DOHH2 (cell line): ENCODE results near the gene BMERB1.
"Not testable (repeated sequence)": the region's sequence is repeated elsewhere in the genome, so short reads cannot be mapped to it uniquely, and the experiment has no call there.

Experiments
- H3F3A ChIP-seq: fragments of 200-600 bp; sonication (generic), shearing (Covaris generic); 2 replicates; pipeline ENCODE4 v1.6.0; 2016; ENCODE audit warnings: antibody characterized with exemption, mild to moderate bottlenecking; ENCODE audit not compliant: control insufficient read depth, insufficient read depth
- H3K27ac ChIP-seq: fragments of 200-600 bp; sonication (generic); 2 replicates; pipeline ENCODE4 v1.5.1; 2014; ENCODE audit warnings: low read depth, mild to moderate bottlenecking, low read length, moderate library complexity
- H3K27me3 ChIP-seq: fragments of 200-600 bp; sonication (generic); 2 replicates; pipeline ENCODE4 v1.6.1; 2014; ENCODE audit warnings: mild to moderate bottlenecking, low read length, mixed read lengths; ENCODE audit not compliant: control insufficient read depth
- H3K36me3 ChIP-seq: fragments of 200-600 bp; sonication (generic); 2 replicates; pipeline ENCODE4 v1.6.1; 2014; ENCODE audit warnings: mild to moderate bottlenecking, low read length, moderate library complexity, mixed read lengths; ENCODE audit not compliant: control insufficient read depth
- H3K4me1 ChIP-seq: fragments of 200-600 bp; sonication (generic); 2 replicates; pipeline ENCODE4 v1.6.1; 2014; ENCODE audit warnings: mild to moderate bottlenecking, low read length, mixed read lengths; ENCODE audit not compliant: control insufficient read depth
- H3K4me2 ChIP-seq: fragments of 200-600 bp; sonication (generic); 2 replicates; pipeline ENCODE4 v1.6.0; 2014; ENCODE audit warnings: mild to moderate bottlenecking, low read length, moderate library complexity
- H3K4me3 ChIP-seq: fragments of 200-600 bp; sonication (generic); 2 replicates; pipeline ENCODE4 v1.5.1; 2014; ENCODE audit warnings: mild to moderate bottlenecking, low read length, mixed read lengths
- H3K79me2 ChIP-seq: fragments of 200-600 bp; sonication (generic); 2 replicates; pipeline ENCODE4 v1.6.1; 2014; ENCODE audit warnings: mild to moderate bottlenecking, low read length, mixed read lengths; ENCODE audit not compliant: control insufficient read depth
- H3K9me2 ChIP-seq: fragments of 200-600 bp; sonication (generic); replicated peaks from 2 replicates; pipeline ENCODE4 v1.6.1; 2014; ENCODE audit warnings: mild to moderate bottlenecking, low read length, mixed read lengths; ENCODE audit not compliant: control insufficient read depth
- H3K9me3 ChIP-seq: fragments of 200-600 bp; sonication (generic); 2 replicates; pipeline ENCODE4 v1.6.1; 2014; ENCODE audit warnings: antibody characterized with exemption, low read length, mixed read lengths; ENCODE audit not compliant: control insufficient read depth, insufficient read depth
- H4K20me1 ChIP-seq: fragments of 200-600 bp; sonication (generic); 2 replicates; pipeline ENCODE4 v1.6.0; 2014; ENCODE audit warnings: low read depth, mild to moderate bottlenecking, antibody characterized with exemption, low read length, moderate library complexity; ENCODE audit not compliant: control insufficient read depth, insufficient read depth
- EZH2phosphoT487 ChIP-seq: fragments of 200-600 bp; sonication (generic); IDR thresholded peaks from 2 replicates; pipeline ENCODE4 v1.6.1; 2017; ENCODE audit warnings: borderline replicate concordance, mild to moderate bottlenecking, antibody characterized with exemption, low read length, moderate library complexity, mixed read lengths
- TF ChIP-seq, protein P1 (sequence below): fragments of 200-600 bp; sonication (generic); IDR thresholded peaks from one replicate; pipeline ENCODE4 v1.5.1; 2014; ENCODE audit warnings: antibody characterized with exemption, mild to moderate bottlenecking, low read depth, low read length; ENCODE audit not compliant: poor library complexity, severe bottlenecking

BMERB1 gene

DNA sequence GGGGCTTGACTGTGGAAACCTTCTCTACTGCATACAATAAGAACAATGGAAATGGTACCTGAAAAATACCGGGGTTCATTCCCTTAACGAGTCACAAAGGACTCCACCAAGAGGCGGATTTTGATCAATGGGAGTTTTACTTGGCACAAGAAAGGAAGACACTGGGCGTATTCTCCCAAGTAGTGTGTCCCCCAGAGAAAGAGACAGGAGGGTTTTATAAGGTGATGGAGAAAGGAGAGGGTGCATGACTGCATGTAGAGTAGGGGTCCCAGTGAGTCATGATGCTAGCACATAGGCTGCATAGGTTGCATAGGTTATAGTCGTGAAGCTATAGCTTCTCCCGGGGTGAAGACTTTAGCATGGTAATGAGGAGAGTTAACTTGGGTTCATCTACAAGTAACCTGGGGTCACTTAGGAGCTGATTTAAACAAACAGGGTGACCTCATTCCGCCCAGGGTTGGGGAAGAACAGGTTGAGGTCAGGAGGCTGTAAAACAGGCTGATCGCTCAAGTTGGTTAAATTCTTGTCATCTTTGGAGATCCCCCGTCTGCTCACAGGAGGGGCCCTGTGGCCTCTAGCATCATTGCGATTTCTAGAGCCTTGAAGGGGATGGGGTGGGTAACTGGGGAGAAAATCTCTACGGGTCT is 37.3 kb upstream of the BMERB1 start:
- Histone ChIP-seq H3K4me2 (no peak overlapping the region), H3K27ac (no peak overlapping the region), H3K9me2 (no peaks in the 10 kb centered on the region), H3K4me3 (no peak overlapping the region), H4K20me1 (no peaks in the 10 kb centered on the region), H3K27me3 (no peaks in the 10 kb centered on the region), H3K79me2 (no peaks in the 10 kb centered on the region), H3F3A (no peaks in the 10 kb centered on the region), H3K4me1 (no peaks in the 10 kb centered on the region), H3K9me3 (no peaks in the 10 kb centered on the region), H3K36me3 (no peaks in the 10 kb centered on the region)
- no peak for TF ChIP-seq EZH2phosphoT487
- TF ChIP-seq, protein P1, sequence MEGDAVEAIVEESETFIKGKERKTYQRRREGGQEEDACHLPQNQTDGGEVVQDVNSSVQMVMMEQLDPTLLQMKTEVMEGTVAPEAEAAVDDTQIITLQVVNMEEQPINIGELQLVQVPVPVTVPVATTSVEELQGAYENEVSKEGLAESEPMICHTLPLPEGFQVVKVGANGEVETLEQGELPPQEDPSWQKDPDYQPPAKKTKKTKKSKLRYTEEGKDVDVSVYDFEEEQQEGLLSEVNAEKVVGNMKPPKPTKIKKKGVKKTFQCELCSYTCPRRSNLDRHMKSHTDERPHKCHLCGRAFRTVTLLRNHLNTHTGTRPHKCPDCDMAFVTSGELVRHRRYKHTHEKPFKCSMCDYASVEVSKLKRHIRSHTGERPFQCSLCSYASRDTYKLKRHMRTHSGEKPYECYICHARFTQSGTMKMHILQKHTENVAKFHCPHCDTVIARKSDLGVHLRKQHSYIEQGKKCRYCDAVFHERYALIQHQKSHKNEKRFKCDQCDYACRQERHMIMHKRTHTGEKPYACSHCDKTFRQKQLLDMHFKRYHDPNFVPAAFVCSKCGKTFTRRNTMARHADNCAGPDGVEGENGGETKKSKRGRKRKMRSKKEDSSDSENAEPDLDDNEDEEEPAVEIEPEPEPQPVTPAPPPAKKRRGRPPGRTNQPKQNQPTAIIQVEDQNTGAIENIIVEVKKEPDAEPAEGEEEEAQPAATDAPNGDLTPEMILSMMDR: no peak

DNA sequence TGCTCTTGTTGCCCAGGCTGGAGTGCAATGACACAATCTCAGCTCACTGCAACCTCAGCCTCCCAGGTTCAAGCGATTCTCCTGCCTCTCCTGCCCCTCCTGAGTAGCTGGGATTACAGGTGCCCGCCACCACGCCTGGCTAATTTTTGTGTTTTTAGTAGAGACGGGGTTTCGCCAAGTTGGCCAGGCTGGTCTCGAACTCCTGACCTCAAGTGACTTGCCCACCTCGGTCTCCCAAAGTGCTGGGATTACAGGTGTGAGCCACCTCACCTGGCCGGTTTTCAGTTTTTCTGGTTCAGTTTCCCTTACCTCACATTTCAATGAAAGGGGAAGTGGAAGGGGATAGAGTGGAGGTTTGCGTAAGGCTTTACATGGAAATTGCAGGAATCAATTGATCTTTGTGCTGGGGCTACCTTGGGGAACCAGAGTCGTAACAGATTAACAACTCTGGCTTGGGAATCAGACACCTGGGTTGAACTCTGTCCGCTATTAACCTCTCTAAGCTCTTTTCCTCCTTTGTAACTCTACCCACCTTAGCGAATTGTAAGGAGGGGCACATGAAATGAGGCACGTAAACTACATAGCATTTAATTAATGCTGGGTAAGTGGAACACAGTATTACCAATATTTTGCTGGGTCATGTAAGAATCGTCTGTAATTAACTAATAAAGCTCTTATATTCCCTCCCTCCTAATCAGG is 35.6 kb upstream of the BMERB1 start:
- no peak overlapping the region for H3K27ac ChIP-seq
- H3K79me2 ChIP-seq: no peaks in the 10 kb centered on the region
- TF ChIP-seq, protein P1: no peak
- no peak for TF ChIP-seq EZH2phosphoT487
- peaks cover 7% of the 10 kb centered on the region for H3K4me1 ChIP-seq
- H3K4me2 ChIP-seq: no peak overlapping the region
- no peak overlapping the region for H3K4me3 ChIP-seq
- H3K36me3 ChIP-seq: no peaks in the 10 kb centered on the region
- no peaks in the 10 kb centered on the region for H3F3A ChIP-seq
- H4K20me1 ChIP-seq: no peaks in the 10 kb centered on the region
- no peaks in the 10 kb centered on the region for H3K27me3 ChIP-seq
- H3K9me3 ChIP-seq: no peaks in the 10 kb centered on the region
- H3K9me2 ChIP-seq: no peaks in the 10 kb centered on the region

DNA sequence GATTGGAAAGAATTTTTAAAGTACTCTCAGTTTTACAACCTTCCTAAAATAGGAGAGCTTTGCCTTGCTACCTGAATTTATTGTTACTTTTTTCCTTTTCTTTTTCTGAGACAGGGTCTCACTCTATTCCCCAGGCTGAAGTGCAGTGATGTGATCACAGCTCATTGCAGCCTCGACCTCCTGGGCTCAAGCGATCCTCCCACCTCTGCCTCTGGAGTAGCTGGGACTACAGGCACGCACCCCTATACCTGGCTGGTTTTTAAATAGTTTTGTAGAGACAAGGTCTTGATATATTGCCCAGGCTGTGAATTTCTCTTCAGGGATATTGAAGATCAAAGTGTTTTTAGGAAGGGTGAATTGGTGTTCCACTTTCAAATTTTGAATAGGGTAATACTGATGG is 35.1 kb upstream of the BMERB1 start:
- no peaks in the 10 kb centered on the region for H3K79me2 ChIP-seq
- no peak overlapping the region for H3K4me3 ChIP-seq
- peaks cover 12% of the 10 kb centered on the region for H3K4me1 ChIP-seq
- no peaks in the 10 kb centered on the region for H3K9me3 ChIP-seq
- no peaks in the 10 kb centered on the region for H3K9me2 ChIP-seq
- no peaks in the 10 kb centered on the region for H3K36me3 ChIP-seq
- TF ChIP-seq, protein P1: no peak
- no peak for TF ChIP-seq EZH2phosphoT487
- H3K4me2 ChIP-seq: no peak overlapping the region
- no peaks in the 10 kb centered on the region for H4K20me1 ChIP-seq
- no peak overlapping the region for H3K27ac ChIP-seq
- no peaks in the 10 kb centered on the region for H3K27me3 ChIP-seq
- H3F3A ChIP-seq: no peaks in the 10 kb centered on the region

DNA sequence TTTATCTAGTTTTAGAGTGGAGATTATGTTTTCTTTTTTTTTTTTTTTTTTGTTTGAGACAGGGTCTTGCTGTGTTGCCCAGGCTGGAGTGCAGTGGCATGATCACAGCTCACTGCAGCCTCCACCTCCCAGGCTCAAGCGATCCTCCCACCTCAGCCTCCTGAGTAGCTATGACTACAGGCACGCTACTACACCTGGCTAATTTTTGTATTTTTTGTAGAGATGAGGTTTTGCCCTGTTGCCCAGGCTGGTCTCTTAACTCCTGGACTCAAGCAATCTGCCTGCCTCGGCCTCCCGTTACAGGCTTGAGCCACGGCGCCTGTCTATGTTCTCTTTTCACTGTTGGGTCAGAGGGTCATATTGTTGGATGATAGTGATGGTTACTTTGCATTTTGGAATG is 34.1 kb upstream of the BMERB1 start:
- not testable (repeated sequence) for H3K27me3 ChIP-seq, H3K9me3 ChIP-seq, H3K79me2 ChIP-seq, H3F3A ChIP-seq, H3K4me2 ChIP-seq, H4K20me1 ChIP-seq, H3K36me3 ChIP-seq, H3K27ac ChIP-seq, H3K9me2 ChIP-seq, H3K4me3 ChIP-seq
- peaks cover 19% of the 10 kb centered on the region for H3K4me1 ChIP-seq
